ENCODE data around the gene PPID. TPM values are rescaled to one million over a fixed set of nuclear protein-coding genes. Genes with fewer than 3 reads are reported as not detected.
"Not testable (repeated sequence)": the region's sequence is repeated elsewhere in the genome, so short reads cannot be mapped to it uniquely, and the experiment has no call there.

Gene PPID
- polyA plus RNA-seq, 4 donors = 28.4 to 91.3 (median 40.0) TPM

DNA sequence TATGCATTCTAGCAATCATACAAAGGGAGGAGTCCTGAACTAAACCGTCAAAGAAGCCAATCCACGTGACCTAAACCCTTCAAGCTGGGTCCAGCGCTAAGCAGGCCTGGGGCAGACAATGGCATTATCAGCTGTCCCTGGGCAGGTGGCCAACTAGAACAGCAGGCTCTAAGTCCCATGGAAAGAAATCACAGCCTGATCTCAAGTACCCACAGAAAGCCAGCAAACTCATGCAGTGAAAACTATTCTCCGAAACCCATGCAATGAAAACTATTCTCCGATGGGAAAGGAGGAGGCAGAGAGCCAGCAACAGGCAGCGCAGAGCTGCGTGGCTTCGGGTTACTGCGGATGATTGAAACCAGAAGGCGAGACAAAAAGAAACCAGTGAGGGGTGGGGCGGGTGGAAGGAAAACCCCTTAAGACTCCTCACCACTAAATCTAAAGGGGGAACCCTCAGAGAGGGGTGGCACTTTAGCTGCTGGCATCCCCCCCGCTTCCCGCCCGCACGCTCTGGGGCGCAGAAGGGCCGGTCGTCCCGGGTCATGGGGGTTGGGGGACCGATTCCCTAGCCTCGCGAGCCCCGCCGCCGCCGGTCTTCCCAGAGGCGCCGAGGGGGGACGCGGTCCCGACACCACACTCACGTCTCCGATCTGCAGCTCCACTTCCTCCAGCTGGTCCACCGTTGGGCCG lies 52.1 kb downstream of the PPID start:
- DNase-seq (peak; percentile 80 to 81), FAIRE-seq (no peak)
- H3K27ac ChIP-seq (ENCODE audit: low read depth in 1 of 3, low read length in 2 of 3) = peak overlapping the region; percentile 59 to 99 (median 99)

DNA sequence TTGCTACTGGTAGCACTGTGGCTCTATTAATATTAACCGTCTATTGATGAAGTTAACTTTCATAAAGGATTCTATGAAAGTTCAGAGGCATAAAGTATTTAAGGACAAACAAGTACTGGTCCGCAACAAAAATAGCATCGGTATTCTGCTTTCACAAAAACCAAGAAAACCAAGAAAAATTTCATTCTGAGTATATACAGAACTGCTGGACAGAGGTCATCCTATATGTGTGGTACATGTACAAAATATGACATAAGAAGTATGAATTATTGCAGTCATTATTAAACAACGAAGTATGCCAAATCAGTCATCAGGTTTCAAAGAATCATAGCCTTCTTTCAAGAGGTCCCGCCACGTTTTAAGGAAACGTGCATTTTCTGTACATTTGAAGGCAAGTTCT lies 53.9 kb downstream of the PPID start:
- H3K27me3 ChIP-seq (ENCODE audit: control insufficient read depth in 3 of 3, insufficient read depth in 3 of 3, low read length in 3 of 3) = no peaks in the 10 kb centered on the region
- H3K36me3 ChIP-seq (ENCODE audit: control insufficient read depth in 3 of 3, insufficient read depth in 2 of 3, low read depth in 1 of 3, low read length in 3 of 3) = peaks cover 0 to 3% (median 0%) of the 10 kb centered on the region in 3 donors
- FAIRE-seq (no peak), DNase-seq (no peak)
- H3K4me1 ChIP-seq (ENCODE audit: control insufficient read depth in 3 of 3, insufficient read depth in 2 of 3, low read depth in 1 of 3, low read length in 2 of 3) = peaks cover 2 to 9% (median 4%) of the 10 kb centered on the region in 3 donors
- WGBS, 3 donors = 79 to 83% (median 81%) methylated on average over 7 of the region's 7 CpGs
- H3K9me3 ChIP-seq (ENCODE audit: control insufficient read depth in 2 of 2, insufficient read depth in 1 of 2, low read depth in 1 of 2, low read length in 1 of 2) = no peaks in the 10 kb centered on the region
- no peak overlapping the region for H3K27ac ChIP-seq (ENCODE audit: low read depth in 1 of 3, low read length in 2 of 3)
- H3K4me3 ChIP-seq (ENCODE audit: low read depth in 1 of 3, low read length in 3 of 3) = no peak overlapping the region

More for the DNA sequence above, 52.1 kb downstream of the PPID start:
- Histone ChIP-seq H3K4me1 (ENCODE audit: control insufficient read depth in 3 of 3, insufficient read depth in 2 of 3, low read depth in 1 of 3, low read length in 2 of 3) (peaks cover 2 to 9% (median 4%) of the 10 kb centered on the region in 3 donors), H3K36me3 (ENCODE audit: control insufficient read depth in 3 of 3, insufficient read depth in 2 of 3, low read depth in 1 of 3, low read length in 3 of 3) (no peaks in the 10 kb centered on the region), H3K27me3 (ENCODE audit: control insufficient read depth in 3 of 3, insufficient read depth in 3 of 3, low read length in 3 of 3) (no peaks in the 10 kb centered on the region), H3K4me3 (ENCODE audit: low read depth in 1 of 3, low read length in 3 of 3) (peak overlapping the region; percentile 60 to 89 (median 84)), H3K9me3 (ENCODE audit: control insufficient read depth in 2 of 2, insufficient read depth in 1 of 2, low read depth in 1 of 2, low read length in 1 of 2) (no peaks in the 10 kb centered on the region)
- WGBS, 3 donors = 0% methylated on average over 32 to 35 of the region's 35 CpGs

DNA sequence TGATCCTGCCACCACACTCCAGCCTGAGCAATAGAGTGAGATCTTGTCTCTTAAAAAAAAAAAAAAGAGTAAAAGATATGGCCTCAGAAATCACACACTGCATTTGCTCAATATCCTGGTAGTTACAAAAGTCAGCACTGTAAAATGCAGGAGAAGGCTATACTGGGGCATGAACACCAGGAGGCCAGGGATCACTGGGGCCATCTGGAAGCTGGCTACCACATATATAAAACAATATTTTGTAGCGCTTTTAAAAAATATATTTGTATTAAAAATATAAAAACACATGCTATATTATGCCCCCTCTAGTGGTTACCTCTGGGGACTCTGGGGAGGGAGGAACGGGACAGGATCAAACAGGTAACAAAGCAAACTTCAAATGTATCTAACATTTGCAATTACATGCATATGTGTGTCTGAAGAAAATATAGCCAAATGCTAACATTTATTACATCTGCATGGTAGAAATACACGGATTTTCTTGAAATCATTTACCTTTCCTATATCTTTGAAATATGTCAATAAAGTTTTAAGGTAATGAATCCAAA lies 55.5 kb downstream of the PPID start:
- no peak overlapping the region for H3K27ac ChIP-seq (ENCODE audit: low read depth in 1 of 3, low read length in 2 of 3)
- FAIRE-seq = no peak
- DNase-seq = peak; percentile 36 to 43
- peaks cover 0 to 4% (median 4%) of the 10 kb centered on the region in 3 donors for H3K4me1 ChIP-seq (ENCODE audit: control insufficient read depth in 3 of 3, insufficient read depth in 2 of 3, low read depth in 1 of 3, low read length in 2 of 3)
- H3K4me3 ChIP-seq (ENCODE audit: low read depth in 1 of 3, low read length in 3 of 3) = no peak overlapping the region
- no peaks in the 10 kb centered on the region for H3K9me3 ChIP-seq (ENCODE audit: control insufficient read depth in 2 of 2, insufficient read depth in 1 of 2, low read depth in 1 of 2, low read length in 1 of 2)
- WGBS, 3 donors = 80 to 85% (median 83%) methylated on average over 3 of the region's 3 CpGs
- H3K36me3 ChIP-seq (ENCODE audit: control insufficient read depth in 3 of 3, insufficient read depth in 2 of 3, low read depth in 1 of 3, low read length in 3 of 3) = peaks cover 0 to 3% (median 0%) of the 10 kb centered on the region in 3 donors
- no peaks in the 10 kb centered on the region for H3K27me3 ChIP-seq (ENCODE audit: control insufficient read depth in 3 of 3, insufficient read depth in 3 of 3, low read length in 3 of 3)

DNA sequence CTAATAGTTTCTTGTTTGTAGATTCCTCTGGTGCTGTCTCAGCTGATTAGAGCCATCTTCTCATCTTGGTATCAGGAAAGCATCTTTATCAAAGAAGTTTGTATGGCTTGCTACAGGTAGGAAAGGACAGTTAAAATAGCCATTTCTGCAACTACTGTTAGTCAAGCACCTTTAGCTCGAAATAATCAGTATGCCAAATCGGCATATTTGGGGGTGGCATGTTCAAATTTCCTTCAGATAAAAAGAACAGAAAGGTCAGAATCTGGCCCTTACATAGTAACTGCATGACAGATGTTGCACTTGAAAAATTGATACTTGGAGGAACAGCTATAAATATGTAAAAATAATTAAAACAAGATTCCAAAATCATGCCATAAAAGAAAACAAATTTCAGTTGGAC lies 56.3 kb downstream of the PPID start:
- H3K4me3 ChIP-seq (ENCODE audit: low read depth in 1 of 3, low read length in 3 of 3) = no peak overlapping the region
- H3K36me3 ChIP-seq (ENCODE audit: control insufficient read depth in 3 of 3, insufficient read depth in 2 of 3, low read depth in 1 of 3, low read length in 3 of 3) = peaks cover 0 to 3% (median 0%) of the 10 kb centered on the region in 3 donors
- no peak overlapping the region for H3K27ac ChIP-seq (ENCODE audit: low read depth in 1 of 3, low read length in 2 of 3)
- FAIRE-seq = no peak
- no peaks in the 10 kb centered on the region for H3K9me3 ChIP-seq (ENCODE audit: control insufficient read depth in 2 of 2, insufficient read depth in 1 of 2, low read depth in 1 of 2, low read length in 1 of 2)
- DNase-seq = no peak
- H3K4me1 ChIP-seq (ENCODE audit: control insufficient read depth in 3 of 3, insufficient read depth in 2 of 3, low read depth in 1 of 3, low read length in 2 of 3) = peaks cover 0 to 4% (median 3%) of the 10 kb centered on the region in 3 donors
- 97 to 99% (median 98%) methylated on average over 2 of the region's 2 CpGs for WGBS, 3 donors
- H3K27me3 ChIP-seq (ENCODE audit: control insufficient read depth in 3 of 3, insufficient read depth in 3 of 3, low read length in 3 of 3) = no peaks in the 10 kb centered on the region

DNA sequence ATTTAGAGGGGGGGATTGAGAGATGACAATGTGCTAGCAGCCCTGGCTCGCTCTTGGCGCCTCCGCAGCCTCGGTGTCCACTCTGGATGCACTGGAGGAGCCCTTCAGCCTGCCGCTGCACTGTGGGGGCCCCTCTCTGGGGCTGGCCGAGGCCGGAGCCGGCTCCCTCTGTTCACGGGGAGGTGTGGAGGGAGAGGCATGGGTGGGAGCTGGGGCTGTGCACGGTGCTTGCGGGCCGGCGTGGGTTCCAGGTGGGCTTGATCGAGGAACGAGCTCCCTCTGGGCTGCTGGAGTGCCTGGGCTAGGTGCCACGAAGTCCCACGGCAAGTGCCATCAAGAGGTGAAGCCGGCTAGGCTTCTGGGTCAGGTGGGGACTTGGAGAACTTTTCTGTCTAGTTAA lies 58.4 kb downstream of the PPID start:
- DNase-seq = no peak

DNA sequence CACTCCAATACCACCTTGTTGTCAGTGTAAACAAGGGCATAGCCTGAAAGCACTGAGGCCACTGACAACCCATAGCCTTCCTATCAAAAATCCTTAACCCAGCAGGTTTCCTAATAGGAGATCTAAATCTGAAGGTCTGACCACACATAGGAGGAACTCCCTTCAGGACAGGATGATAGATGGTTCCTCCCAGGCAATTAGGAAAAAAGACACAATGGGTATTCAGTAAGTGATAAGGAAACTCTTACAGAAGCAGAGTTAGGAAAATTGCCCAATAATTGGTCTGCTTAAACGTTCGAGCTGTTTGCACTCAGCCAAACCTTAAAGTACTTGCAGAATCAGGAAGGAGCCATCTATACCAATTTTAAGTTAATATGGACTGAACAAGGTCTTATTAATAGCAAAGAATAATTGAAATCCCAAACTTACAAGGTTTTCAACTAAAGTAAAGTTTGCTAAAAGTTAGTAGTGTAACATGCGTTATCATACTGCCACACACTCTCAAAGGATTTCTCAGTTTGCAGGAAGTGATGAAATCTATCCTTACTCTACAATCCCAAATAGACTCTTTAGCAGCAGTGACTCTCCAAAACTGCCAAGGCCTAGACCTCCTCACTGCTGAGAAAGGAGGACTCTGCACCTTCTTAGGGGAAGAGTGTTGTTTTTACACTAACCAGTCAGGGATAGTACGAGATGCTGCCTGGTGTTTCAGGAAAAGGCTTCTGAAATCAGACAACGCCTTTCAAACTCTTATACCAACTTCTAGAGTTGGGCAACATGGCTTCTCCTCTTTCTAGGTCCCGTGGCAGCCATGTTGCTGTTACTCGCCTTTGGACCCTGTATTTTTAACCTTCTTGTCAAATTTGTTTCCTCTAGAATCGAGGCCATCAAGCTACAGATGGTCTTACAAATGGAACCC lies 59.2 kb downstream of the PPID start:
- not testable (repeated sequence) for H3K4me1 ChIP-seq (ENCODE audit: control insufficient read depth in 3 of 3, insufficient read depth in 2 of 3, low read depth in 1 of 3, low read length in 2 of 3); DNase-seq; H3K4me3 ChIP-seq (ENCODE audit: low read depth in 1 of 3, low read length in 3 of 3); H3K9me3 ChIP-seq (ENCODE audit: control insufficient read depth in 2 of 2, insufficient read depth in 1 of 2, low read depth in 1 of 2, low read length in 1 of 2); H3K27me3 ChIP-seq (ENCODE audit: control insufficient read depth in 3 of 3, insufficient read depth in 3 of 3, low read length in 3 of 3); H3K27ac ChIP-seq (ENCODE audit: low read depth in 1 of 3, low read length in 2 of 3); H3K36me3 ChIP-seq (ENCODE audit: control insufficient read depth in 3 of 3, insufficient read depth in 2 of 3, low read depth in 1 of 3, low read length in 3 of 3); FAIRE-seq
- WGBS, 3 donors = 77 to 82% (median 80%) methylated on average over 8 of the region's 8 CpGs

More for the DNA sequence above, 58.4 kb downstream of the PPID start:
- Histone ChIP-seq H3K36me3 (ENCODE audit: control insufficient read depth in 3 of 3, insufficient read depth in 2 of 3, low read depth in 1 of 3, low read length in 3 of 3) (peaks cover 0 to 3% (median 0%) of the 10 kb centered on the region in 3 donors), H3K27ac (ENCODE audit: low read depth in 1 of 3, low read length in 2 of 3) (no peak overlapping the region), H3K4me3 (ENCODE audit: low read depth in 1 of 3, low read length in 3 of 3) (no peak overlapping the region), H3K4me1 (ENCODE audit: control insufficient read depth in 3 of 3, insufficient read depth in 2 of 3, low read depth in 1 of 3, low read length in 2 of 3) (no peaks in the 10 kb centered on the region), H3K27me3 (ENCODE audit: control insufficient read depth in 3 of 3, insufficient read depth in 3 of 3, low read length in 3 of 3) (no peaks in the 10 kb centered on the region), H3K9me3 (ENCODE audit: control insufficient read depth in 2 of 2, insufficient read depth in 1 of 2, low read depth in 1 of 2, low read length in 1 of 2) (no peaks in the 10 kb centered on the region)
- WGBS, 3 donors = 98 to 99% (median 99%) methylated on average over 18 of the region's 18 CpGs
- FAIRE-seq = no peak

DNA sequence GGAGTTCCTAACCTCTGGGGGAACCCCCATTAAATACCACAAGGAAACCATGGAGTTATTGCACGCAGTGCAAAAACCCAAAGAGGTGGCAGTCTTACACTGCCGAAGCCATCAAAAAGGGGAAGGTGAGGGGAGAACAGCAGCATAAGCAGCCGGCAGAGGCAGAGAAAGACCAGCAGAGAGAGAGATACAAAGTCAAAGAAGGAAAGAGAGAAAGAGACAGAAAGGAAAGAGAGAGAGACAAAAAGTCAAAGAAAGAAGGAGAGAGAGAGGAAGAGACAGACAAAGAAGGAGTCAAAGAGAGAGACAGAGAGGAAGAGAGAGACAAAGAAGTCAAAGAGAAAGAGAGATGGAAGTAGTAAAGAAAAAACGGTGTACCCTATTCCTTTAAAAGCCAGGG lies 59.9 kb downstream of the PPID start:
- H3K9me3 ChIP-seq (ENCODE audit: control insufficient read depth in 2 of 2, insufficient read depth in 1 of 2, low read depth in 1 of 2, low read length in 1 of 2); DNase-seq; H3K27me3 ChIP-seq (ENCODE audit: control insufficient read depth in 3 of 3, insufficient read depth in 3 of 3, low read length in 3 of 3); H3K27ac ChIP-seq (ENCODE audit: low read depth in 1 of 3, low read length in 2 of 3); FAIRE-seq; H3K4me3 ChIP-seq (ENCODE audit: low read depth in 1 of 3, low read length in 3 of 3); H3K36me3 ChIP-seq (ENCODE audit: control insufficient read depth in 3 of 3, insufficient read depth in 2 of 3, low read depth in 1 of 3, low read length in 3 of 3); H3K4me1 ChIP-seq (ENCODE audit: control insufficient read depth in 3 of 3, insufficient read depth in 2 of 3, low read depth in 1 of 3, low read length in 2 of 3): not testable (repeated sequence)
- WGBS, 3 donors = 55 to 68% (median 58%) methylated on average over 4 of the region's 4 CpGs
